Glomerular endothelial cell (primary cell): ENCODE data around the gene TM9SF3. TPM values are rescaled to one million over a fixed set of nuclear protein-coding genes. Genes with fewer than 3 reads are reported as not detected.
"Not testable (repeated sequence)": the region's sequence is repeated elsewhere in the genome, so short reads cannot be mapped to it uniquely, and the experiment has no call there.

ENCODE experiments used
- DNase-seq: peaks from one replicate; pipeline ENCODE4 v3.0.0-alpha.2; 2011; ENCODE audit warnings: low read depth, low spot score; ENCODE audit errors: extremely low read depth
- total RNA-seq: library from RNA; depleted of rRNA; stranded (reverse); fragments of >200 nt; gene quantifications from 2 replicates; pipeline ENCODE4 v1.2.3, GENCODE V29; 2015

The TM9SF3 gene
- total RNA-seq, 1 donor from 2014 or later = 70.7 TPM

- no peak for DNase-seq
These were observed 15.5 kb downstream of the TM9SF3 start for GRCh38 chr10:96570983-96571964.

GRCh38 chr10:96570511-96570910 lies 16.3 kb downstream of the TM9SF3 start:
- no peak for DNase-seq

- no peak for DNase-seq
These were observed 18.4 kb downstream of the TM9SF3 start for GRCh38 chr10:96568402-96568801.

GRCh38 chr10:96565774-96566173 lies 21.0 kb downstream of the TM9SF3 start:
- no peak for DNase-seq

GRCh38 chr10:96560966-96561887 lies 25.6 kb downstream of the TM9SF3 start:
- no peak for DNase-seq

- no peak for DNase-seq
These were observed 26.3 kb downstream of the TM9SF3 start for GRCh38 chr10:96560489-96560888.

GRCh38 chr10:96556003-96556402 lies 30.8 kb downstream of the TM9SF3 start:
- no peak for DNase-seq

GRCh38 chr10:96555330-96555729 lies 31.5 kb downstream of the TM9SF3 start:
- no peak for DNase-seq

GRCh38 chr10:96548589-96548988 lies 38.2 kb downstream of the TM9SF3 start:
- no peak for DNase-seq

GRCh38 chr10:96545558-96545957 lies 41.3 kb downstream of the TM9SF3 start:
- DNase-seq = not testable (repeated sequence)

- DNase-seq = no peak
These were observed 44.9 kb downstream of the TM9SF3 start for GRCh38 chr10:96541921-96542320.

GRCh38 chr10:96540240-96540639 lies 46.6 kb downstream of the TM9SF3 start:
- no peak for DNase-seq

GRCh38 chr10:96538683-96539082 lies 48.1 kb downstream of the TM9SF3 start:
- DNase-seq = no peak

- no peak for DNase-seq
These were observed 50.7 kb downstream of the TM9SF3 start for GRCh38 chr10:96536129-96536528.

- no peak for DNase-seq
These were observed 54.3 kb downstream of the TM9SF3 start for GRCh38 chr10:96532523-96532922.

- DNase-seq = no peak
These were observed 57.1 kb downstream of the TM9SF3 start for GRCh38 chr10:96529634-96530279.

- no peak for DNase-seq
These were observed 62.1 kb downstream of the TM9SF3 start for GRCh38 chr10:96524741-96525140.

GRCh38 chr10:96517284-96517683 lies 69.5 kb downstream of the TM9SF3 start:
- no peak for DNase-seq

- DNase-seq = no peak
These were observed 70.5 kb downstream of the TM9SF3 start for GRCh38 chr10:96516337-96516736.

- DNase-seq = no peak
These were observed 72.9 kb downstream of the TM9SF3 start, which contains the start of gene TLL2 for GRCh38 chr10:96513698-96514561. TLL2 (minus strand) TSS chr10:96513926; CDS start chr10:96513685, 241 bp downstream.
